HL-60 (cell line): ENCODE results near the gene SLITRK1.

Experiments used
- DNase-seq, 2 experiments: peaks; one replicate each; pipeline ENCODE4 v3.0.0-alpha.2; 2010 to 2020; ENCODE audit warnings: low read depth in 1 of 2, low spot score in 1 of 2
- H3K27ac ChIP-seq: fragments of 250-450 bp; sonication (Bioruptor Pico); replicated peaks from 2 replicates; pipeline ENCODE4 v1.5.1; 2020; ENCODE audit warnings: mild to moderate bottlenecking, moderate library complexity
- H3K27me3 ChIP-seq: fragments of 250-450 bp; sonication (Bioruptor Pico); 2 replicates; pipeline ENCODE4 v1.5.1; 2021; ENCODE audit warnings: mild to moderate bottlenecking, moderate library complexity; ENCODE audit not compliant: insufficient read depth, poor library complexity, severe bottlenecking
- H3K4me3 ChIP-seq: replicated peaks from 2 replicates; pipeline ENCODE4 v1.5.1; 2011; ENCODE audit warnings: mild to moderate bottlenecking, control low read depth, low read length; ENCODE audit not compliant: insufficient read depth
- CTCF ChIP-seq: IDR thresholded peaks from one replicate; pipeline ENCODE4 v1.5.1; 2011; ENCODE audit warnings: low read length, control low read depth, inconsistent platforms; ENCODE audit not compliant: insufficient read depth
- GABPA ChIP-seq: IDR thresholded peaks from 2 replicates; pipeline ENCODE4 v1.6.1; 2012; ENCODE audit warnings: low read depth
- POLR2AphosphoS5 ChIP-seq: IDR thresholded peaks from 2 replicates; pipeline ENCODE4 v1.6.1; 2012; ENCODE audit warnings: low read depth
- REST ChIP-seq: IDR thresholded peaks from 2 replicates; pipeline ENCODE4 v1.6.1; 2012; ENCODE audit warnings: low read depth; ENCODE audit not compliant: insufficient replicate concordance
- SPI1 ChIP-seq: IDR thresholded peaks from 2 replicates; pipeline ENCODE4 v1.6.1; 2012; ENCODE audit warnings: low read depth, mild to moderate bottlenecking, borderline replicate concordance

SLITRK1 gene

GRCh38 chr13:83867708-83868107, 14.6 kb downstream of the SLITRK1 start:
- DNase-seq, result no peak
- TF ChIP-seq CTCF (no peak), REST (no peak), SPI1 (no peak), POLR2AphosphoS5 (no peak), GABPA (no peak)
- Histone ChIP-seq H3K27ac (no peak overlapping the region), H3K4me3 (no peak overlapping the region), H3K27me3 (no peaks in the 10 kb centered on the region)

GRCh38 chr13:83865161-83866137, 16.8 kb downstream of the SLITRK1 start:
- H3K4me3 ChIP-seq, result no peak overlapping the region
- H3K27ac ChIP-seq, result no peak overlapping the region
- DNase-seq, result no peak
- TF ChIP-seq SPI1 (no peak), REST (no peak), CTCF (no peak), POLR2AphosphoS5 (no peak), GABPA (no peak)
- H3K27me3 ChIP-seq, result no peaks in the 10 kb centered on the region

GRCh38 chr13:83853771-83854170, 28.5 kb downstream of the SLITRK1 start:
- DNase-seq, result no peak
- Histone ChIP-seq H3K27ac (no peak overlapping the region), H3K4me3 (no peak overlapping the region), H3K27me3 (no peaks in the 10 kb centered on the region)
- TF ChIP-seq POLR2AphosphoS5 (no peak), SPI1 (no peak), REST (no peak), GABPA (no peak), CTCF (no peak)
